ENCODE results near the gene CDC14A. TPM values are rescaled to one million over a fixed set of nuclear protein-coding genes. Genes with fewer than 3 reads are reported as not detected.

CDC14A gene
- total and polyA plus RNA-seq, 2 donors (not counting 3 experiments of a cell fraction or from before 2014, with no cell fraction given), result 3.4 to 13.9 TPM

GRCh38 chr1:100332331-100332730 is 20.0 kb upstream of the CDC14A start:
- Histone ChIP-seq H3K36me3 (ENCODE audit: control insufficient read depth in 2 of 2, extremely low read depth in 1 of 2, insufficient read depth in 2 of 2, low read length in 2 of 2) (no peaks in the 10 kb centered on the region), H3K9me3 (replicated peaks; ENCODE audit: control insufficient read depth, insufficient read depth, low read length) (no peaks in the 10 kb centered on the region), H3K4me2 (ENCODE audit: insufficient read depth, low read length) (no peak overlapping the region), H4K20me1 (replicated peaks; ENCODE audit: control insufficient read depth, extremely low read depth, insufficient read depth, low read length) (no peaks in the 10 kb centered on the region), H3K79me2 (ENCODE audit: control insufficient read depth, insufficient read depth, low read length) (no peaks in the 10 kb centered on the region), H3K4me1 (ENCODE audit: control insufficient read depth, extremely low read depth, insufficient read depth, low read length) (no peaks in the 10 kb centered on the region), H3K4me3 (replicated peaks in 1 of 3; ENCODE audit: insufficient read depth in 1 of 3, low read depth in 1 of 3, low read length in 3 of 3) (no peak overlapping the region), H3K27ac (ENCODE audit: insufficient read depth, low read depth, low read length) (no peak overlapping the region), H2AFZ (ENCODE audit: low read depth, low read length) (no peak overlapping the region), H3K27me3 (ENCODE audit: control insufficient read depth in 2 of 2, insufficient read depth in 2 of 2, low read length in 2 of 2) (no peaks in the 10 kb centered on the region), H3K9me1 (replicated peaks; ENCODE audit: control insufficient read depth, extremely low read depth, insufficient read depth, low read length) (no peaks in the 10 kb centered on the region), H3K9ac (replicated peaks; ENCODE audit: extremely low read depth, insufficient read depth, low read length) (no peak overlapping the region)
- TF ChIP-seq POLR2AphosphoS5 (IDR thresholded peaks at IDR 0.05; ENCODE audit: insufficient read depth, low read depth, low read length) (no peak), CTCF (IDR thresholded peaks at IDR 0.05; ENCODE audit: extremely low read depth in 1 of 2, insufficient read depth in 1 of 2, low read depth in 1 of 2, low read length in 2 of 2) (no peak), JUN (IDR thresholded peaks at IDR 0.05; ENCODE audit: borderline replicate concordance, insufficient read depth, insufficient read length, low read depth) (no peak), MAX (IDR thresholded peaks at IDR 0.05; ENCODE audit: insufficient read depth, insufficient read length) (no peak), POLR2A (IDR thresholded peaks at IDR 0.05; ENCODE audit: low read depth, low read length) (no peak), FOS (IDR thresholded peaks at IDR 0.05; ENCODE audit: borderline replicate concordance, insufficient read depth, low read length) (no peak), MYC (IDR thresholded peaks at IDR 0.05; ENCODE audit: low read depth, low read length) (no peak)
- BruUV-seq (replicated peaks), result no TSS peak
- intact Hi-C loops (cut with micrococcal nuclease) (no loop called here), dilution Hi-C loops (cut with MboI; ENCODE audit: extremely low pct_ligation_motif_present, low sequenced_read_pairs) (no loop called here)
- CTCF ChIA-PET, result no interaction called here
- POLR2A ChIA-PET, result no interaction called here
- no peak for FAIRE-seq
- DNase-seq (ENCODE audit: low read depth, low spot score), result no peak

All from endothelial cell of umbilical vein (primary cell).